NCI-H82 treated with DMSO at 0.1 percent for 48 hours (cell line): ENCODE measurements around the gene IRF2BP1.
A peak's percentile ranks its signal among the peaks of the same experiment; 100 is the strongest.
"Not testable (repeated sequence)": the region's sequence is repeated elsewhere in the genome, so short reads cannot be mapped to it uniquely, and the experiment has no call there.

ENCODE experiments used
- DNase-seq: peaks from one replicate; lab custom pipeline; 2025; ENCODE audit not compliant: unreplicated experiment; lab: John Stamatoyannopoulos, UW

The IRF2BP1 gene

DNA sequence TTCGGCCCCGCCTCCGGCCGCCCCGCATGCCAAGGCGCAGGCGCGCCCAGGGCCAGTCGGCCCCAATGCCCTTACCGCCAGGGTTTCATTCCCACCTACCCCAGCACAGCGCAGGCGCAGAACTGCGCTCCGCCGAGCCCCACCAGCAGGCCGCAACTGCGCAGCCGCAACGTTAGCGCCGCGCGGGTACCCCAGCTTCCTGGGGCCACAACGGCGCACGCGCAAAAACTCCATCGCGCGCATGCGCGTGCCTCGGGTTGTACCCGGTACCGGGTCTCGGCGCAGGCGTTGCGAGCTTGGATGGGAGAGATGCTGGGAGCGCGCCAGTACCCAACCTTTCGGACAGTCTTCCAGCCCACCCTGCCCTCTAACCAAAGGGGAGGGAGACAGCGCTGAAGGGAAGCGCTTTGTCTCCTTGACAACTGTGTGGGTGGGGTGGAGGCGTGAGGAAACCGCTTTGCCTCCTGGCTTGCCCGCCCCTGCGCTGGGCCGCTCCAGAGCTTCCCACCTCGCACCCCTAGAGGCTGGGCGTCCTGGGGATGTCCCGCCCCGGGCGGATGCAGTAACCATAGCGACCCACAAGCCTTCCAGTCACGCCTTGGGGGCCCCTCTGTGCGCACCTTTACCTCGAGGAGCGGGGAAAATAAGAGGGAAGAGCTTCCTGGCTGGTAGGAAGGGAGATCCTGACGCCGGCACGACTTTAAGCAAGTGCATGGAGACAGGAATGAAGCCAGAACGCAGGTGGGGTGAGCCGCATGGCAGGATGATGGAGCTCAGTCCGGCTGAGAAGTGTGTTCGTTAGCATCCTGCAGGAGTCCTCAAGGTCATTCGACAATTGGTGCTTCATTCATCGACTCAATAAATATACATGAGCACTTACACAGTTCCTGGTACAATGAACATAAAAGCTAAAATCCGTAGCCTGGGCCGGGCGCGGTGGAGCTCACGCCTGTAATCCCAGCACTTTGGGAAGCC is 17.0 kb upstream of the IRF2BP1 start:
- peak; percentile 88 for DNase-seq

DNA sequence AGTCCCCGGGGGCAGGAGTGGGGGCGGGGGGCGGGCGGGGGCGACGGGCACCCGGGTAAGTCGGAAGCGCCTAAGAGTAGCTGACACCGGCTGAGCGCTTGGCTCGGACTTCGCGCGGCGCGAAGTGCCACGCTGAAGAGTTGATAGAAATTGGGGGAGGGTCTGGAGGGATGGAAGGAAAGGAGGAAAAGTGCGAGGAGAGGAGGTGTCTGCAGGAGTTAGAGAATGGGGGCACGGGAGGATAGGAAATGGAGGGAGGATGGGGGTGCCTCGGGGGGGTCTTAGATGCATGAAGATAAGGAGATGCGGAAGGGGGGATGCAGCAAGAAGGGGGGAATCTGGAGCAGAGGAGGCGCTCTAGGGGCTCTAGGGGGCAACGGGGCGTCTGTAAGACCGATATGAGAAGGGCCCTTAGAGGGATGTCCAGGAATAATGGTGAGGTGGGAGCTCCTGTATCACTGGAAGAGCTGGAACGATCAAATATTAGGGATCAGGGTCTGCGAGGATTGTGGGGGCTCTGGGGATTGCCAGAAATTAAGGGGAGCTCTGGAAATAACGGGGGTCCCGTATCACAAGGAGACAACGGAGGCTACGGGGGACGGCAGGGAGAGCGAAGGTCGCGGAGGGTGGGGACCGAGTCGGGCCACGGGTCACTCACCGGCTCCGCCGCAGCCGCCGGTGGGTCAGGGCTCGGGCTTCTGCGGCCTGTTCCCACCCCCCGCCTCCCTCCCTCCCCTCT is 16.1 kb upstream of the IRF2BP1 start, which contains the start of gene MYPOP:
Gene MYPOP, minus strand, starts transcription at position 702 of the 739 bp plus-strand sequence. CDS start 840 bp downstream, outside the sequence.
- peak; percentile 12 for DNase-seq

DNA sequence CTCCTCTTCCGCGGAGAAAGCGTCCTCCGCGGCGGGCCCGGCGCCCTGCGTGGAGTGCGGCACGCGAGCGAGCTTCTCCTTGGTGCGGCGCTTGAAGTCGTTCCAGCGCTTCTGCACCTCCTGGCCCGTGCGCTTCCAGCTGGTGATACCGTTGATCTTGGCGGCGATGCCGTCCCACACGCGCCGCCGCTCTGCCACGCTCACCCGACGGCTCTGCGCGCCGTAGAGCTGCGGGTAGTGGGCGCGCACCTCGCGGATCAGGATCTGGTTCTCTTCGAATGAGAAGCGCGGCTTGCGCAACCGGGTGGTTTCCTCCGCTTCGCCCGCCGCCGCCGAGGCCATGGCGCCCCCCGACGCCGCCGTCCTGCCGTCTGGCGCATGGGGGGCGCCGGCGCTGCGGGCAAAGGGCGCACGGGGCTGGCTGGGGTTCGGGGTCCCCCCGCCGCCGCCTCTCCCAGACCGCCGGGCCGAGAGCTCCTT is 15.5 kb upstream of the IRF2BP1 start:
- DNase-seq: no peak

DNA sequence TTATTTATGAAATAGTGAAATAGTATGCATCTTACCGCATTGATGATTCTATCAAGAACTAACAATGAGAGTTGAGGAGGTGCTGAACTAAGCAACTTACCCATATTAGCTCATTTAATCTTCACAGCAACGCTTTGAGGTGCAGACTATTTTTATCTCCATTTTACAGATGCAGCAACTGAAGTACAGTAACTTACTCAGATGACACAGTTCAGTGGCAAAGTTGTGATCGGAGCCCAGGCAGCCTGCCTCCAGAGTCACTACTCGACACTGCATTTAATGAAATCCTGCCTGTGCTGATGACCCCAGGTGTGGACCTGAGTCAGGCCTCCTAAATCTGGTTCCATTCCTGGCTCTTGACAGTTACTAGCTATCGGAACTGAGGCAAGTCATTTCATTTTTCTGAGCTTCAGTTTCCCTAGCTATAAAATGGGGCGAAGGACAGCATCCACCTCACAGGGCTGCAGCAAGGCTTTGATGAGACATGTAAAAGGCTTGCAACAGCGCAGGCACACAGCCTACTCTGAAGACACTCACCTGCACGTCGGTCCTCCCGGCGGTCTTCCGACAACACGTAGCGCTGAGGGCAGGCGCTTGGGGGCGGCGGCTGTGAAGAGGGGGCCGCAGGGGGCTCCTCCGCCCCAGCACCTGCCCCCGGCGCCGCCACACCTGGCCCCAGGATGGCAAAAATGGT is 14.9 kb upstream of the IRF2BP1 start:
- DNase-seq: no peak

DNA sequence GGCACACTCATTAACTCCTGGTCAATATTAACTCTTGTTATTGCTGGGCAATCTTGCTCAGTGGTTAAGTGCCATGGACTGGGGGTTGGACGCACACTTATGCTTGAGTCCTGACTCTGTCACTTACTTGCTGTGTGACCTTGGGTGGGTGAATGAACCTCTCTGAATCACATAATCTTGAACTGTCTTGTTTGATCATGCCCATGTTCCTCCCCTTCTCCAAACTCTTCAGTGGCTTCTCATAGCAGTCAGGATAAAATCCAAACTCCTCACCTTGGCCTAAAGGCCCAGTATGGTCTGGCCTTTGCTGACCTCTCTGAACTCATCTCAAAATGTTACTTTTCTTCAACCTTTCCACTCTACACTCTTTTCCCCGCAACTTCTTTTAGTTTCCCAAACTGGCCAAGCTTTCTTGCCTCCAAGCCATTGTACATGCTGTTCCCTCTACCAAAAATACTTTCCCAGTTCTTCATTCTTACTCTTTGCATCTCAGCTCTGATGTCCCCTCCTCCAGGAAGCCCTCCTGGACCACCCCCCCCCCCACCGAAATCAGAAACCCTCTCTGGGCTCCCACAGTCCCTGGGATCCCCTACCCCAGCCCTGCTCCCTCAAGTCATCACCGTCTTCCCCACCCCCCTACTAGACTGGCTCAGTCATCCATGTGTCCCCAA is 14.1 kb upstream of the IRF2BP1 start:
- DNase-seq: no peak

DNA sequence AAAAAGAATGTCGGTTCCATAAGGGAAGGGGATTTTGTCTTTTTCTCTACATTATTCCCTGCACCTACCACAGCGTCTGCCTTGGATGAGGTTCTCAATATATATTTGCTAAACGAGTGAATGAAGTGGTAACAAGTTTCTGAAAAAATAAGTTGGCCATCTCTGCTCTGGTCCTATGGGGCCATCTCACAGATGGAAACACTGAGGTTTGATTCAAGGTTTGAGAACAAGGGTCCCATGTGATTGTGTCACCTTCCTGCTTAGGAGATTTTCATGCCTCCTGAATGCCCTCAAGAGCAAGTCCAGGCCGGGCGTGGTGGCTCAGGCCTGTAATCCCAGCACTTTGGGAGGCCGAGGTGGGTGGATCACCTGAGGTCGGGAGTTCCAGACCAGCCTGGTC is 13.3 kb upstream of the IRF2BP1 start:
- no peak for DNase-seq

DNA sequence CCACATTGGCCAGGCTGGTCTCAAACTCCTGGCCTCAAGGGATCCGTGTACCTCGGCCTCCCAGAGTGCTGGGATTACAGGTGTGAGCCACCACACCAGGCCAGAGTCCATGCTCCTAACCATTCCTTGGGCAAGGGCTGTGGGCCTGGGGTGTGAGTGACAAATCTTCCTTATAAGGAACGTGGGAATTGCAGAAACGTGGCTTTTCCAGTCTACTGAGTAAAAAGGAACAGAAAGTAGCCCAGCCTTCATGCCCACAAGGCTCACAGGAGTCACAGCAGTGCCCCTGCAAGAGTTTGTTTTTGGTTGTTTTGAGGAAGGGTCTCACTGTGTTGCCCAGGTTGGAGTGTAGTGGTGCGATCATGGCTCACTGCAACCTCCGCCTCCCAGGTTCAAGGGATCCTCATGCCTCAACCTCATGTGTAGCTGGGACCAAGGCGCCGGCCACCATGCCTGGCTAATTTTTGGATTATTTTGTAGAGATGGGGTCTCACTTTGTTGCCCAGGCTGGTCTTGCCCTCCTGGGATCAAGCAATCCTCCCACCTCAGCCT is 11.4 kb upstream of the IRF2BP1 start:
- no peak for DNase-seq

DNA sequence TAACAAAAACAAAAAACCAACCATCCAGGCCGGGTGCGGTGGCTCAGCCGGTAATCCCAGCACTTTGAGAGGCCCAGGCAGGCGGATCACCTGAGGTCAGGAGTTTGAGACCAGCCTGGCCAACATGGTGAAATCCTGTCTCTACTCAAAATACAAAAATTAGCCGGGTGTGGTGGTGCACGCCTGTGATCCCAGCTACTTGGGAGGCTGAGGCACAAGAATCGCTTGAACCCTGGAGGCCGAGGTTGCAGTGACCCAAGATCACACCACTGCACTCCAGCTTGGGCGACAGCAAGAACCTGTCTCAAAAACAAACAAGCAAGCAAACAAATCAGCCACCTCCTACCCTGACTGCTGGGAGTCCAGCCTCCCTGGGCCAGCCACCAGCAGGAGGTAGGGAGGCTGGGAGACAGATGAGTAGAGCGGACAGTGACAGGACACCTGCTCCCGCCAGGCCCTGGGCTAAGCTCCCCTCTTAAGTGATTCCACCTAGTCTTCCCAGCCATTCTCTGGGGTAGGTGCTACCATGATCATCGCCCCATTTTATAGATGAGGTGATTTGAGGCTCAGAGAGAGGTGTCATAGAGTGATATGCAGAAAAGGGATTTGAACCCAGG is 10.2 kb upstream of the IRF2BP1 start:
- DNase-seq: not testable (repeated sequence)

DNA sequence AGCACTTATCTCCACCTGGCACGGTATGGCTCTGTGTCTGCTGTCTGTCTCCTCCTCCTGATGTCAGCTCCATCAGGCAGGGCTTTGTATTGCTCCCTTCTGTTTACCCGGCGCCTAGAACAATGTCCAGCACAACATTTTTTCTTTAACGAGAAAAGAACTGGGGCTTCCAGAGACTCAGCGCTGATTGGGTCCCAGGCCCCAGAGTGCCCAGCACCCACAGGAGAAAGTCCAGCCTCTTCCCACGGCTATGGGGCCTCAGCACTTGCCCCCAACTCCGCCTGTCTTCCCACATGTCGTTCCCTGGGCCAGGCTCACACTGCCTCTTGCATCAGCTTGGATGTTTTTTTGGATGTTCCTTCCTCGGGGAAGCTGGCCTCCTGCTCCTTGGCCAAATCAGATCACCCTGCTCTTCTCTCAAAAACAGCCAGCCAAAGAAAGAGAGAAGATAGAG is 9.6 kb upstream of the IRF2BP1 start:
- DNase-seq: no peak

DNA sequence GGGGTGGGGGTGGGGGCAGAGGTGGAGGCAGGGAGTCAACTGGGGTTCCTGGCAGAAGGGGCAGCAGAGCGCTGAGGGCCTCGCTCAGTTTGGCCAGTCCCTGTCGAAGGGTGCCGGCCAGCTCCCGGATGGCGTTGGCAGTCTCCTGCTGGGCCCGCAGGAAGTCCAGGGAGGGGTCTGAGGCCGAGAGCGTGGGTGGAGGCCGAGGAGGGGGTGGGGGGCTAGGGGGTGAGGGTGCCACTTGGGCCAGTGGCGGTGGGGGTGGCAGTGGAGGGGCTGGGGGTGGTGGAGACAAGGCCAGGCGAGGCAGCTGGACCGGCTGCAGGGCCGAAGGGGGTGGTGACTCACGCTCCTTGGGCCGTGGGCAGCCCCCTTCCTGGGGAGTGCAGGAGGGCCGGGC is 4.9 kb upstream of the IRF2BP1 start:
- DNase-seq: no peak

DNA sequence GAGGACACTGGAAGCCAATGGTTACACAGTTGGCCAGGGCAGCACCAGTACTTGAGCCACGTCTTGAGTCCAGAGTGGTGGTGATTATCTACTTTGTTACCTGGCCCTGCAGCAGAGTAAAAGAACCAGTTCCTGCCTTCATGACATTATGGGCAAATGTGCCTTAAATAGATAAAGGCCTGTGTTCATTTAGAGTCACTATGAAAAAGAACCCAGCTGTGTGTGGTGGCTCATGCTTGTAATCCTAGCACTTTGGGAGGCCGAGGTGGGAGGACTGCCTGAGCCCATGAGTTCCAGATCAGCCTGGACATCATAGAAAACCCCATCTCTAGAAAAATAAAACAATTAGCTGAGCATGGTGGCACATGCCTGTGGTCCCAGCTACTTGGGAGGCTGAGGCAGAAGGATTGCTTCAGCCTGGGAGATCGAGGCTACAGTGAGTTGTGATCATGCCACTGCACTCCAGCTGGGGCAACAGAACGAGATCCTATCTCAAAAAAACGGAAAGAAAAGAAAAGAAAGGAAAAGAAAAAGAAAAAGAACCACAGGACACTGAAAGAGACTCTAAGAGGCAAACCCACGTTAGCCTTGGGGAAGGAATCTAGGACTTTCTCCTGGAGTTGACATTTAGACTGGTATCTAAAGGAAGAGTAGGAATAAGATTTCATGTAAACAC is 3.4 kb upstream of the IRF2BP1 start:
- no peak for DNase-seq

DNA sequence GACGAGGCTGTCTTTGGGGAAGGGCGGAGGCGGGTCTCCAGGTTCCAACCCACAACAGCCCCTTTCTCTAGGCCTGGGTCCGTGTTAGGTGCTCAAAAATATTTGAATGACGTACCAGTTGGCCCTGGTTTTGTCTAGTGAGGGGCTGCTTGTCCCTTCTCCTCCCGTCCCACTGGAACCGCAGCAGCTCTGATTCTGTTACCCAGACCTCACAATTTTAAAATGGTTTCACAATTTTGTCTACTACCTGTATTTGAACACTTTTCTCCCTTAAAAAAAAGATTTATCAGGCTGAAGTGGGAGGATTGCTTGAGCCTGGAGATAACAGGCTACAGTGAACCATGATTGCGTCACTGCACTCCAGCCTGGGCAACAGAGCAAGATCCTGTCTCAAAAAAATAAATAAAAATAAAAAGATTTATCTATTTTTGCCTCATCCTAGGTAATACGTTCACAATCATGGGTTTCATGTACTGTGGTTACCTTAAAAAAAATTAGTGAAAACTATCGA is 1.3 kb upstream of the IRF2BP1 start:
- DNase-seq: no peak

DNA sequence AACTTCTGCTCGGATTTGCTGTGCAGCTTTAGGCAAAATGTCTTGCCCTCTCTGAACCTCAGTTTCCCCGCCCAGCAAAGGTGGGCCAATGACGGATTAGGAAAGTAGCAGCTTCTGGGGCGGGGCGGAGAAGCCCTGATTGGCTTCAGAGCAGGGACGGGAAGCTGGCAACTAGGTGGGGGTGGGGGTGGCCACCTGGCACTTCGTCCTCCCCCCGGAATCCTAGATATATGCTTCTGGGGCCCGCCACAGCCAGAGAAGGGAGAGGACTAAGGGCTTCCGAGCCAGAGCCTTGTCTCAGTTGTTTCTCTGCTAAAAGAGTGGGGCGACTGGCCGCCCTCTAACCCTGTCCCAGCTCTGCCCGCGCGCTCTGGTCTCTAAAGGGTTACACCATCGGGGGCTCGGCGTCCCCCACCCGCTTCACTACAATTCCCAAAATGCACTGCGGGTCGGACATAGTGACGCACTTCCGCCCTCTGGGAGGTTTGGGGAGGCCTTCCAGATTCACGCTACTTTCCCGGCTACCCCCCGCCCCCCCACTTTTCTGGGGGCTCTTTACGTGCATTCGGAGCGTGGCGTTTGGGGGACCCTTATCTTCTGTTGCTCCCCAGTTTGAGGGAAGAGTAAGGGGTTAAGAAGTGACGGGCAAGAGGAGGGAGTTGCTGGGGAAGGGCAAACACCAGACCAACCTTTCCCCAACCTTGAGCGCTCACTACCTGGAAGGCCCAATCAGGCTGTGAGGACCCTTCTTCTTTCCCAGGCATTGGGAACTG is 672 bp upstream of the IRF2BP1 start:
- peak; percentile 74 for DNase-seq

DNA sequence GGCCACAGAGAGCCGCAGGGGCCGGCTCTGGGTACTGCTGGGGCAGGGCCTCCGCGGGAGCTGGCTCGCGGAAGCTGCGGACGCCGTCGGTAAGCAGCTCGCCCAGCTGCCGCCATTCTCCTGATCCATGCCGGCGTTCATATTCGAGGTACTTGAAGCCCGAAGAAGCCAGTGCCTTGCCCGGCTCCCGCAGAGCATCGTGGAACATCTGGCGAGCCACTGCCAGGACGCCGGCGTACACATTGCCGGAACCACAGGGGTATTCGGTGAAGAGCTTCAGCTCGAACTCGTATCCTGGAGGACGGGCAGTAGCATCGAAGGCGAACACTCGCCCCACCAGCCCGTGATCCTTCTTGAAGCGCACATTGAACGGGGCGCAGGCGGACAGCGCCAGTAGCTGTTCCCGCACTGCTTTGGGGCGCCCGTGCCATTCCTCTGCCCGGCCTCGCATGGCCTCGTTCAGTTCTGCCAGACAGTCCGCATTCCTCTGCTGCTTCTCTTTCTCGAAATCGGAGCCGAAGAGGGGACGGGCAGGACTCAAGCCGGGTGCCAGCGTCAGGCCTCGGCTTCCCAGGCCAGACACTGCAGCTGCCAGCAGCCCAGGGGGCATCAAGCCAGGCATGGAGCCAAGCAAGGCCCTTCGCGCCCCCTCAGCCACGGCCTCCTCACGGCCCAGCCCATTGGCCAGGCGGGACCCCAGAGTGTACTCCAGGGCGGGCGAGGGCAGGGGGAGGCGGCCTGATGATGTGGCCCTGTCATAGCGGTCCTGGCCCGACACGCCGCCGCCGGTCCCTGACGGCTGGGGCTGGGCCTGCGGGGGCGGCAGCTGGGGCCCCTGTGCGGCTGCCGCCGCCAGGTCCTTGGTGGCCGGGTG is 1.0 kb downstream of the IRF2BP1 start:
- no peak for DNase-seq

DNA sequence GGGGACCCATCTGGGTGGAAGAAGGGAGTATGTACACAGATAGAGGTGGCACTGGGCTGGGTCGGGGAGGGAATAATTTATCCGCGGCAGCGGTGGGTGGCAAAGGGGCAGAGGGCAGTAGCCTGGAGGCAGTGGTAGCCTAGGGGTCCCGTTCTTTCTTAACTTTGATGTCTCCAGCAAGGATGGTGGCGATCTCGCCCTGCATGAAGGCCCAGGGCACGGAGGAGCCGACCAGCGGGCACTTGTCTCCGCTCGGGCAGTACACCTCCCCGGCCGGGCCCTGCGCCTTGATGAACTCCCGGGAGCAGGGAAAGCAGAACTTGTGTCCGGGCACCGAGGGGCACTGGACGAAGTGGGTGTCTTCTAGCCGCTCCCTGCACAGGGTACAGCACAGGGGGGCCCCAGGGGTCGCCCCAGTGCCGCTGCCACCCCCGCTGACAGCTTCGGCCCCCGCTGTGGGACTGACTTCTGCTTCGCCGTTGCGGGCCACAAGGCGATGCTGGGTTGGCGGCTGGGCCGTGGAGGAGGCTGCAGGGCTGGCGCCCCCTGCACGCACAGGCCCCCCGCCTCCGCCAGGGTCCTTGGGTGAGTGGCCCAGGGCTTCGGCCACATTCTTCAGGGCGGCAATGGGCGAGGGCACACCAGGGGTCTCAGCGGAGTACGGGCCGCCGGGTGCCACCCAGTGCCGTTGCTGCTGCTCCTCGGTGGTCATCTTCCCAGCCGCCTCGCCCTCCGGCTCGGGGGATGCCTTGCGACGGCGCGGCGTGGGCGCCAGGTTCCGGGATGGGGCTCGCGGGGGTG is 1.9 kb downstream of the IRF2BP1 start:
- no peak for DNase-seq

DNA sequence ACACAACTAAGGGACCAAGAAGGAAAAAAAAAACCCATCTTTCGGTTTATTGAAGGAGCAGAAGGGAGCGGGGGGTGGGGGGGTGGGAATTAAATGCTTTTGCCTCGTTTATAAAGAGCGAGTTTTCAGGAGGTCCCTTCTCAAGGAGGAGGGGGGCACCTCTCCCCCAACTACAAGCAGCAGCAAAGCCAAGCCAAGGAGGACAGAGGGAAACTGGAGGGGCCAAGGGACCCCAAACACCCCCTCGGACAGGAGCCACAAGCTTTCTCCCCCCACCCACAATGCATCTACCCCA is 2.4 kb downstream of the IRF2BP1 start:
- DNase-seq: no peak
